Neural progenitor cell (in vitro differentiated cells): ENCODE measurements around the gene EPHB2.

Experiments
- CTCF ChIP-seq: fragments of 200-600 bp; sonication (generic); IDR thresholded peaks from 2 replicates; pipeline ENCODE4 v1.5.1; 2017; ENCODE audit warnings: antibody characterized with exemption, mild to moderate bottlenecking
- EZH2 ChIP-seq: fragments of 200-600 bp; sonication (generic); IDR thresholded peaks from 2 replicates; pipeline ENCODE4 v1.6.1; 2017; ENCODE audit warnings: antibody characterized with exemption, mild to moderate bottlenecking, moderate library complexity

GRCh38 chr1:22838965-22839364, 128.3 kb downstream of the EPHB2 start:
- TF ChIP-seq CTCF (no peak), EZH2 (no peak)
